Peyer's patch (tissue), 4 donors: ENCODE results near the gene RNF115. TPM values are rescaled to one million over a fixed set of nuclear protein-coding genes. Genes with fewer than 3 reads are reported as not detected.

ENCODE experiments used
- DNase-seq, 3 donors: peaks; one replicate each; pipeline ENCODE4 v3.0.0-alpha.2; 2017 to 2019
- H3K27ac ChIP-seq, 4 donors: fragments of 200-600 bp; sonication (generic); one replicate each; pipeline ENCODE4 v1.5.1; 2016 to 2019
- H3K27me3 ChIP-seq, 2 donors: fragments of 200-600 bp; sonication (generic); one replicate each; pipeline ENCODE4 v1.5.1; 2019
- H3K36me3 ChIP-seq, 3 donors: fragments of 200-600 bp; sonication (generic); one replicate each; pipeline ENCODE4 v1.5.1; 2016 to 2019
- H3K4me1 ChIP-seq, 4 donors: fragments of 200-600 bp; sonication (generic); one replicate each; pipeline ENCODE4 v1.5.1; 2016 to 2019
- H3K4me3 ChIP-seq, 4 donors: fragments of 200-600 bp; sonication (generic); 1 replicate in 3 of 4; 2 replicates in 1 of 4; pipeline ENCODE4 v1.5.1; 2016 to 2019; ENCODE audit warnings: mild to moderate bottlenecking in 1 of 4
- H3K9me3 ChIP-seq, 4 donors: fragments of 200-600 bp; sonication (generic); one replicate each; pipeline ENCODE4 v1.5.1; 2016 to 2019; ENCODE audit warnings: mild to moderate bottlenecking in 1 of 4
- POLR2A ChIP-seq, 2 donors: fragments of 450-650 bp; IDR thresholded peaks; one replicate each; pipeline ENCODE4 v1.5.1; 2017; ENCODE audit warnings: antibody characterized with exemption in 2 of 2, mild to moderate bottlenecking in 2 of 2, moderate library complexity in 2 of 2
- total RNA-seq, 4 donors: library from RNA; depleted of rRNA; stranded (reverse); fragments of >200 nt; gene quantifications; one replicate each; pipeline ENCODE4 v1.1.0, GENCODE V29; 2016
- TF ChIP-seq, protein P1 (sequence below), 6 experiments: fragments of 450-650 bp in 4 of 6; fragments of 200-600 bp in 2 of 6; sonication (generic) in 1 of 6; IDR thresholded peaks; one replicate each; pipeline ENCODE4 v1.5.1; 2017 to 2019; ENCODE audit warnings: antibody characterized with exemption in 6 of 6, mild to moderate bottlenecking in 3 of 6, moderate library complexity in 1 of 6

The RNF115 gene
- total RNA-seq, 4 donors from 2014 or later, result 10.2 to 31.4 (median 15.0) TPM

DNA sequence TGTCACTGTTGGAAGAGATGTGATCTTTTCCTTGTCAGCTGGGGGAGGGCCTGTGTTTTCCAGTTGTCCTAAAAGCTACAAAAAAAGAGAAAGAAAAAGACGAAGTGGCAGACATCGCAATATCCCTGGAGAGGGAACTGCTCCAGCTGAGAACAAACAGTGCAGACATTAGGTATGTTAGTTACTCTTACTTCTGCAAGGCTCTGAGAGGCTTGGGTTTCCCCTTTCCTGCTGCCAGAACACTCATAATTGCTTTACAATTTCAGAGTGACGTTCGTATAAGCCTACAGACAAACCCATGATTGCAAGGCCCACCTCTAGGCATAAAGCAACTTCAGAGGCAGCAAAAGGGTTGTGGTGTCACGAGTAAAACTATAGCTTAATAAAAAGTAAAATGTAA lies 73.5 kb downstream of the RNF115 start:
- Histone ChIP-seq H3K27me3 (no peaks in the 10 kb centered on the region), H3K36me3 (peaks cover 0 to 70% (median 0%) of the 10 kb centered on the region in 3 donors), H3K4me1 (no peaks in the 10 kb centered on the region), H3K4me3 (no peak overlapping the region), H3K27ac (no peak overlapping the region), H3K9me3 (no peaks in the 10 kb centered on the region)
- no peak for DNase-seq
- TF ChIP-seq, protein P1, sequence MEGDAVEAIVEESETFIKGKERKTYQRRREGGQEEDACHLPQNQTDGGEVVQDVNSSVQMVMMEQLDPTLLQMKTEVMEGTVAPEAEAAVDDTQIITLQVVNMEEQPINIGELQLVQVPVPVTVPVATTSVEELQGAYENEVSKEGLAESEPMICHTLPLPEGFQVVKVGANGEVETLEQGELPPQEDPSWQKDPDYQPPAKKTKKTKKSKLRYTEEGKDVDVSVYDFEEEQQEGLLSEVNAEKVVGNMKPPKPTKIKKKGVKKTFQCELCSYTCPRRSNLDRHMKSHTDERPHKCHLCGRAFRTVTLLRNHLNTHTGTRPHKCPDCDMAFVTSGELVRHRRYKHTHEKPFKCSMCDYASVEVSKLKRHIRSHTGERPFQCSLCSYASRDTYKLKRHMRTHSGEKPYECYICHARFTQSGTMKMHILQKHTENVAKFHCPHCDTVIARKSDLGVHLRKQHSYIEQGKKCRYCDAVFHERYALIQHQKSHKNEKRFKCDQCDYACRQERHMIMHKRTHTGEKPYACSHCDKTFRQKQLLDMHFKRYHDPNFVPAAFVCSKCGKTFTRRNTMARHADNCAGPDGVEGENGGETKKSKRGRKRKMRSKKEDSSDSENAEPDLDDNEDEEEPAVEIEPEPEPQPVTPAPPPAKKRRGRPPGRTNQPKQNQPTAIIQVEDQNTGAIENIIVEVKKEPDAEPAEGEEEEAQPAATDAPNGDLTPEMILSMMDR (IDR thresholded peaks at IDR 0.05), result no peak
- no peak for TF ChIP-seq POLR2A (IDR thresholded peaks at IDR 0.05)

DNA sequence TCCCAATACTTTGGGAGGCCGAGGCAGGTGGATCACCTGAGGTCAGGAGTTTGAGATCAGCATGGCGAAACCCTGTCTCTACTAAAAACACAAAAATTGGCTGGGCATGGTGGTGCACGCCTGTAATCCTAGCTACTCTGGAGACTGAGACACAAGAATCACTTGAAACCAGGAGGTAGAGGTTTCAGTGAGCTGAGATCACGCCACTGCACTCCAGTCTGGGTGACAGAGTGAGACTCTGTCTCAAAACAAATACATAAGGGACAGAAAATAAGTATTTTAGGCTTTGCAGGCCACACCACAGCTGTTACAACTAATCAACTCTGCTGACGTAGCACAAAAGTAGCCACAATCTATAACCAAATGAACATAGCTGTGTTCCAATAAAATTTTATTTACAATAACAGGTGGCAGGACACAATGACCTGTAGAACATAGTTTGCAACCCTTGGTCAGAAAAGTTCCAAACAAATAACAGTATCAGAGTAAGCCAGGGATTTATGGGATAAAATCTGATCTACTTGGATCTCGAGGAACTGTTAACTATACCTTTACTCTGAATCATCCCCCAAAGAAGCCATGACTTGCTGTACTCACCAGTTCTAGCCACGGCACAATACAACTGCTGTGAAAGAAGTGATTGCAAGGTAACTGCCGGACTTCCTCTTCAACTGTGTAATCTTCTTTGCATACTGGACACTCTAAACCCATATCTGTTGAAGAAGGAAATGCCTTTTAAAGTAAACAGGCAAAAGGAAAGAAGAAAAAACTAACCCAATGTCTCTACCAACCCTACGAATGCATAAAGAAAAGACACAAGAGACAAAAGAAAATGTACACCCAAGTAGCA lies 76.3 kb downstream of the RNF115 start:
- Histone ChIP-seq H3K4me3 (no peak overlapping the region), H3K36me3 (peaks cover 0 to 92% (median 0%) of the 10 kb centered on the region in 3 donors), H3K9me3 (no peaks in the 10 kb centered on the region), H3K27ac (no peak overlapping the region), H3K27me3 (no peaks in the 10 kb centered on the region), H3K4me1 (no peaks in the 10 kb centered on the region)
- no peak for DNase-seq
- TF ChIP-seq POLR2A (IDR thresholded peaks at IDR 0.05), result no peak
- TF ChIP-seq, protein P1 (IDR thresholded peaks at IDR 0.05), result no peak

DNA sequence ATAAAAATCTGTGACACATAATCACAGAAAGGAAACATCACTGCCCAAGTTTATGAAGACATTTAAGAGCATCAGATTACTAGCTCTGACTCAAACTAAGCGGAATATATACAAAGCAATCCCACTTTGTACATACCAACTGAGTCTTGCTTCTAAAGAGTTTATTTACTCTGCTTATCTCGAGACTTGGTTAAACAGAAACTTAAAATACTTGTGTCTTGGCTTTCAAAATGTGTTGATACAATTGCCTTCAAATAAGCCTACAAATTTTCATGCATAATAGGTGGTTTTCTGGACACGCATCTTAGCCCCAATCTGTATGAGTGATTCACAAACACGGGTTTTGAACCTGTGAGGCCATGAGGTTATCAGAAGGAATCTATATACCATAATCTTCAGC lies 83.6 kb downstream of the RNF115 start:
- Histone ChIP-seq H3K4me3 (no peak overlapping the region), H3K36me3 (peaks cover 0 to 39% (median 0%) of the 10 kb centered on the region in 3 donors)
- TF ChIP-seq, protein P1 (IDR thresholded peaks at IDR 0.05), result no peak
- TF ChIP-seq POLR2A (IDR thresholded peaks at IDR 0.05), result no peak

DNA sequence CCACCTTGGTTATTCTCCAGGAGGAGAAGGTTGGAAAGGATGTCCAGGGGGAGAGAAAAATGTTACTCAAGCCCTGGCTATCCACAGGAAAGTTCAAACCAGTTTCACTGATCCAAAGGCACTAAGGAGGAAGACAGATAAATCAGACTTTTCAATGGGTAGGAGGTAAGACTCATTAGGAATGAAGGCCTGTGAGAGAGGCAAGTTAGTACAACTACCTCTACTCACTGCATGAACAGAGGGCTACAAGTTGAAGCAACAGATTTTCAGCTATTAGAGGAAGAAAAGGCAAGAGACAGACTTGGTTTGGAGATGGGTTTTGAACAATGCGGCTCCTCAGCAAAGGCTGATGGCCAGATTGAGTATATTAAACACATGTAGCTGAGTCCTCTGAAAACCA lies 87.7 kb downstream of the RNF115 start:
- TF ChIP-seq, protein P1 (IDR thresholded peaks at IDR 0.05), result no peak
- no peak for TF ChIP-seq POLR2A (IDR thresholded peaks at IDR 0.05)

More for the DNA sequence above, 83.6 kb downstream of the RNF115 start:
- Histone ChIP-seq H3K27me3 (no peaks in the 10 kb centered on the region), H3K27ac (no peak overlapping the region), H3K4me1 (no peaks in the 10 kb centered on the region), H3K9me3 (no peaks in the 10 kb centered on the region)
- no peak for DNase-seq

DNA sequence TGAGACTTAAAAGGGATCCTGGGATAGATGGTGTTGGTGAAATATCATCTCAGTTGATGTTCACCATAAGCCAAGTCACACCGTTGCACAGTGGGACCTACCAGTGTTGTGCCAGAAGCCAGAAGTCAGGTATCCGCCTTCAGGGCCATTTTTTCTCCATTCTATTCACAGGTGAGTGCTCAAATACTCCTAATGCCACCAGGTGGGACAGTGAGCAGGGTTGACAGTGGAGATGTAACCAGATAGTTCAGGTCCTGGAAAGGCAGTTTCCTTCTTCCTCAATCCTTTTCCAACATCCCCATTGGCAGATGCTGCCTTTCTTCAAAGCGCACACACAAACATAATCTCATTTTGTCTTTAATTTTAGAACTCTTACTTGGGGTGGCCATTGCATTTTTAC lies 93.0 kb downstream of the RNF115 start:
- no peak overlapping the region for H3K4me3 ChIP-seq
- H3K9me3 ChIP-seq, result no peaks in the 10 kb centered on the region
- TF ChIP-seq, protein P1 (IDR thresholded peaks at IDR 0.05), result no peak
- no peak for TF ChIP-seq POLR2A (IDR thresholded peaks at IDR 0.05)
- no peak for DNase-seq
- no peaks in the 10 kb centered on the region for H3K36me3 ChIP-seq
- no peaks in the 10 kb centered on the region for H3K4me1 ChIP-seq
- no peak overlapping the region for H3K27ac ChIP-seq
- H3K27me3 ChIP-seq, result no peaks in the 10 kb centered on the region

More for the DNA sequence above, 87.7 kb downstream of the RNF115 start:
- Histone ChIP-seq H3K9me3 (no peaks in the 10 kb centered on the region), H3K27me3 (no peaks in the 10 kb centered on the region), H3K4me1 (no peaks in the 10 kb centered on the region), H3K36me3 (peaks cover 0 to 2% (median 0%) of the 10 kb centered on the region in 3 donors), H3K27ac (no peak overlapping the region), H3K4me3 (no peak overlapping the region)
- no peak for DNase-seq
